Activated CD8-positive, alpha-beta T cell treated with anti-CD3 and anti-CD28 coated beads, Interleukin-2, amount 10 ng/mL, durations not matched to agents 7 days and 5 days (primary cell): ENCODE results near the gene PIGS. TPM values are rescaled to one million over a fixed set of nuclear protein-coding genes. Genes with fewer than 3 reads are reported as not detected.
A peak's percentile ranks its signal among the peaks of the same experiment; 100 is the strongest.

Experiments used
- ATAC-seq: fragments of 150-1000 bp; cut with Tn5 transposase; one replicate; pipeline ENCODE4 v1.10.0; 2021; ENCODE audit warnings: moderate library complexity
- CTCF ChIA-PET: fragments of 350-600 bp; sonication (Branson Sonifier 250); formaldehyde crosslinking; loops from one replicate; lab custom pipeline; 2021; ENCODE audit warnings: antibody characterized with exemption; lab: Charles Lee
- POLR2A ChIA-PET: fragments of 350-600 bp; sonication (Branson Sonifier 250); formaldehyde crosslinking; loops from one replicate; lab custom pipeline; 2021; ENCODE audit warnings: antibody characterized with exemption; lab: Charles Lee
- DNase-seq: peaks from one replicate; pipeline ENCODE4 v3.0.0-alpha.2; 2020
- H3K27ac Mint-ChIP-seq: one replicate; pipeline ENCODE4 v1.8.0; 2021; ENCODE audit warnings: mild to moderate bottlenecking, mixed read lengths
- H3K27me3 Mint-ChIP-seq: one replicate; pipeline ENCODE4 v1.8.0; 2021; ENCODE audit warnings: low read depth, mixed read lengths
- H3K36me3 Mint-ChIP-seq: one replicate; pipeline ENCODE4 v1.8.0; 2021; ENCODE audit warnings: low read depth, mixed read lengths
- H3K4me1 Mint-ChIP-seq: one replicate; pipeline ENCODE4 v1.8.0; 2021; ENCODE audit warnings: low read depth, mixed read lengths
- H3K4me3 Mint-ChIP-seq: one replicate; pipeline ENCODE4 v1.8.0; 2021; ENCODE audit warnings: mild to moderate bottlenecking, mixed read lengths
- H3K9me3 Mint-ChIP-seq: one replicate; pipeline ENCODE4 v1.8.0; 2022; ENCODE audit warnings: mixed read lengths; ENCODE audit not compliant: insufficient read depth
- total RNA-seq, 2 experiments: library from RNA; stranded (reverse); gene quantifications; one replicate each; pipeline ENCODE4 v1.2.3, GENCODE V29; 2021

The PIGS gene
- total RNA-seq, 2 experiments from 2014 or later: 60.0 to 61.1 TPM

- no peaks in the 10 kb centered on the region for H3K27me3 Mint-ChIP-seq
- H3K9me3 Mint-ChIP-seq: no peaks in the 10 kb centered on the region
- H3K36me3 Mint-ChIP-seq: no peaks in the 10 kb centered on the region
- CTCF ChIA-PET: interaction anchor here (0.7 to 2.5 kb wide), 8 partner anchors 8 to 52 kb away, joined by 3 to 21 read pairs (median 3); no protein-coding TSS in a partner anchor
- DNase-seq (no peak), ATAC-seq (no peak)
- POLR2A ChIA-PET: no interaction called here
- H3K27ac Mint-ChIP-seq: no peak overlapping the region
- no peak overlapping the region for H3K4me3 Mint-ChIP-seq
- H3K4me1 Mint-ChIP-seq: no peaks in the 10 kb centered on the region
These were observed 31.1 kb downstream of the PIGS start for GRCh38 chr17:28540231-28540630.

- no peak overlapping the region for H3K27ac Mint-ChIP-seq
These were observed 32.9 kb downstream of the PIGS start for GRCh38 chr17:28538296-28538895.

DNA sequence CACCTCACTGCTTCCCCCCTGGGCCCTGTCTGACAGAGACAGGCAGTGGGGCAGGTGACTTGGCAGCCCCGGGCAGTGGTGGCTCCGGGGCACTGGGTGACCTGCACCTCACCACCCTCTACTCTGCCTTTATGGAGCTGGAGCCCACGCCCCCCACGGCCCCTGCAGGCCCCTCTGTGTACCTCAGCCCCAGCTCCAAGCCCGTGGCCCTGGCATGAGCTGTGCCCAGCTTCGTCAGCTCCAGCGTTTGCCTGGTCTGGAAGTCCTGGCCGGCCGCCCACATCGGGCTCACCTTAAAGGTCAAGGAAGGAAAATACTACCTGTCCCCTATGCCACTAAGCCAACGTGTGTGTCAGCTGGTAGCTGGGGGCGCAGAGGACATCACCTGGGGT, 34.1 kb downstream of the PIGS start:
- Mint-ChIP-seq H3K27ac (no peak overlapping the region), H3K4me3 (no peak overlapping the region), H3K27me3 (no peaks in the 10 kb centered on the region), H3K9me3 (no peaks in the 10 kb centered on the region), H3K36me3 (no peaks in the 10 kb centered on the region), H3K4me1 (no peaks in the 10 kb centered on the region)
- POLR2A ChIA-PET: interaction anchor here (0.6 kb wide), 1 partner anchor 154 kb away, joined by 3 read pairs; no protein-coding TSS in a partner anchor
- DNase-seq (no peak), ATAC-seq (peak; percentile 24)
- CTCF ChIA-PET: interaction anchor here (1.0 to 2.0 kb wide), 5 partner anchors 10 to 41 kb away, joined by 3 to 6 read pairs (median 5); no protein-coding TSS in a partner anchor

More at GRCh38 chr17:28538296-28538895, 32.9 kb downstream of the PIGS start:
- Mint-ChIP-seq H3K4me1 (no peaks in the 10 kb centered on the region), H3K27me3 (no peaks in the 10 kb centered on the region), H3K4me3 (no peak overlapping the region), H3K9me3 (no peaks in the 10 kb centered on the region), H3K36me3 (no peaks in the 10 kb centered on the region)
- ChIA-PET POLR2A (no interaction called here), CTCF (interaction anchor here (1.0 to 1.2 kb wide), 2 partner anchors 9 to 10 kb away, joined by 3 to 5 read pairs; no protein-coding TSS in a partner anchor)
- no peak for DNase-seq
- ATAC-seq: no peak

DNA sequence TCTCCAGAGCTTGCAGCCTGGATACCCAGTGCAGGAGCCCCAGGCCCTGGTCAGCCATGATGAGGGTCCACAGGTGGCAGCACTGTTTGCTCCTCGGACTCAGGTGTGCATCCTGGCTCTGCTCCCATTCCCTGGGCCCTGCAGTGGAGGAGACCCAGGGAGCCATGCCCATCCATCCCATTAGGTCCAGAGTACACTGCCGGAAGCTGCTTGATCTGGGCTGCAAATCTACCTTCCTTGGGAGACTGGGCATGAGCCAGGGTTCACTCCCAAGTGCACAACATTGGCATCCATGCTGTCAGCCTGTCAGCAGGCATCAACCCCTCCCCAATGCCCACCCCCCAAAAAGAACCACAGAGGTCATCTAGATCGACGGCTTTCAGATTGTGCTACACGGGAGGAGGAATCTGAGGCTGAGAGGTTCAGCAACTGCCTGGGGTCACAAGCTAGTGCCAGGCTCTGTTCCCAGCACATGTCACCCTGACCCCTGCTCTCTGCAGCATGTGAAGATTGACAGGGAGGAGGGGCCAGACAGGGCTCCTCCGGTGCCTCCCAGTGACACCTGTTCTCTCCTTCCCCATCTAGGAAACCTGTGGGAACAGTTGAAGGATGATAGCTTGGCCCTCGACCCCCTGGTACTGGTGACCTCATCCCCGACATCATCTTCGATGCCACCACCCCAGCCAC, 34.6 kb downstream of the PIGS start:
- H3K27me3 Mint-ChIP-seq: no peaks in the 10 kb centered on the region

GRCh38 chr17:28534740-28535375, 36.5 kb downstream of the PIGS start:
- ChIA-PET CTCF (interaction anchor here (0.7 to 1.4 kb wide), 3 partner anchors 12 to 51 kb away, joined by 3 read pairs; no protein-coding TSS in a partner anchor), POLR2A (no interaction called here)
- no peaks in the 10 kb centered on the region for H3K9me3 Mint-ChIP-seq
- H3K36me3 Mint-ChIP-seq: no peaks in the 10 kb centered on the region
- H3K4me3 Mint-ChIP-seq: no peak overlapping the region
- no peaks in the 10 kb centered on the region for H3K4me1 Mint-ChIP-seq
- H3K27ac Mint-ChIP-seq: no peak overlapping the region
- no peak for DNase-seq
- no peaks in the 10 kb centered on the region for H3K27me3 Mint-ChIP-seq
- no peak for ATAC-seq

More for the DNA sequence above, 34.6 kb downstream of the PIGS start:
- no peak overlapping the region for H3K4me3 Mint-ChIP-seq
- no peaks in the 10 kb centered on the region for H3K9me3 Mint-ChIP-seq
- CTCF ChIA-PET: interaction anchor here (1.2 to 2.0 kb wide), 5 partner anchors 10 to 53 kb away, joined by 3 to 6 read pairs (median 5); no protein-coding TSS in a partner anchor
- DNase-seq (no peak), ATAC-seq (no peak)
- H3K27ac Mint-ChIP-seq: no peak overlapping the region
- POLR2A ChIA-PET: interaction anchor here (0.6 kb wide), 1 partner anchor 153 kb away, joined by 3 read pairs; no protein-coding TSS in a partner anchor
- no peaks in the 10 kb centered on the region for H3K4me1 Mint-ChIP-seq
- H3K36me3 Mint-ChIP-seq: no peaks in the 10 kb centered on the region

GRCh38 chr17:28533091-28533807, 38.1 kb downstream of the PIGS start:
- no peaks in the 10 kb centered on the region for H3K27me3 Mint-ChIP-seq
- H3K9me3 Mint-ChIP-seq: no peaks in the 10 kb centered on the region
- no peaks in the 10 kb centered on the region for H3K36me3 Mint-ChIP-seq
- H3K27ac Mint-ChIP-seq: no peak overlapping the region
- ATAC-seq: no peak
- POLR2A ChIA-PET: no interaction called here
- no peak for DNase-seq
- H3K4me1 Mint-ChIP-seq: no peaks in the 10 kb centered on the region
- no peak overlapping the region for H3K4me3 Mint-ChIP-seq
- CTCF ChIA-PET: no interaction called here

DNA sequence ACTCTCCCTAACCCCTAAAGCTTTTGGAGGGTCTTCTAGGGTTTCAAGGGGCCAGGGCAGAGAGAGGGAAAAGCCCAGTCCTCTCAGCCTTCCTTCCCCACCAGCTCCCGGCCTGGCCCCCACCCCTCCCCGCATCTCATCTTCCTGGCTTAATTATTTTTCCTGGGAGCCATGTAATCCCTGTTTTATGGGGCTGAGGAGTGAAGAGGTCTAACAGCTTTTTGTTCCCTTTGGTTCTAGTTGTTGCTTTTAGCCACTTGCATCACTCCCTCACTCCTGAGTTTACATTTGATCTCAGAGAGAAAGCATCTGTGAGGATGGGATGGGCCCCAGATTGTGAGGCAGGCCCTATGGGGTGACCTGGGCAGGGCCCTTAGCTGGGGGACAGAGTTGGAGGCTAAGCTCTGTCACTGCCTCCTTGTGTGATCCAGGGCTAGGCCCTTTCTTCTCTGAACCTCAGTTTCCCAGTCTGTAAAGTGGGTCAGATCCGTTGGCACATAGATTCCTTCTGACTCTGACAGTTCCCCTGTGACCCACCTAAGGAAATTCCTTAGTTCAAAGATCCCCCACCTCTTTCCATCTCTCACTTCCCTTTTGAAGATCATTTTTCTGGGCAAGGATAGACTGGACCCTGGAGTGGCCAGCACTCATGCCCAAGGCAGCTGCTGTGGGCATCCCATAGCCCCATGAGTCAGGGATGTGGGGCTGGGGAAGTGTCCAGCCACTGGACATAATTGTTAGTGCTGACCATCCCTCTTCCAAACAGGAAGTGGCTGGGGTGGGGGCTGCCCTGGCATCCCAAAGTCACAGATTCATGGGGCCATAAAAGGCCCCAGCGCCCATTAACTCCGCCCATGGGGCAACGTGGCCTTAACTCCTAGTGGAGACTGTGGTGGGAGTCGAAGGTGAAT, 39.0 kb downstream of the PIGS start:
- Mint-ChIP-seq H3K27me3 (no peaks in the 10 kb centered on the region), H3K36me3 (no peaks in the 10 kb centered on the region), H3K4me1 (no peaks in the 10 kb centered on the region), H3K9me3 (no peaks in the 10 kb centered on the region), H3K4me3 (no peak overlapping the region), H3K27ac (no peak overlapping the region)
- DNase-seq (no peak), ATAC-seq (no peak)
- POLR2A ChIA-PET: no interaction called here
- CTCF ChIA-PET: interaction anchor here (0.7 to 1.5 kb wide), 3 partner anchors 8 to 116 kb away, joined by 3 to 4 read pairs (median 3); no protein-coding TSS in a partner anchor

DNA sequence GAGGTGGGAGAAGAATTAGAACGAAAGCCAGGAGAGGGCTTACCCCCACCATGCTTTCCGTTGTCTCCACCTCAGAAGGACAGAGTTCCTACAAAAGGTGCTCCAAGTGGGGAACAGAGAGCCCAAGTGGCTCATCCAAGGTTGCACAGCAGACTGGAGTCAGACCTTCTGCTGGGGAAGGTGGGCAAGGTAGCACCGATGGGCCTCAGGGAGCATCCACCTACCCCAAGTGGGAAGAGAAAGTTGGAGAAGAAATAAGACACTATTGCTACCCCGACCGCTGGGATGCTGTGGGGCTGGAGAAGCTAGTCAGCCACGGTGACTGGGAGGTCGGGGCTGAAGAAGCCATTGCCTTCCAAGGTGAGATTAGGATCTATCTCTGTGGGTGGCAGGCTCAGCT, 40.4 kb downstream of the PIGS start:
- no peak overlapping the region for H3K4me3 Mint-ChIP-seq
- no peaks in the 10 kb centered on the region for H3K4me1 Mint-ChIP-seq
- no peaks in the 10 kb centered on the region for H3K36me3 Mint-ChIP-seq
- ChIA-PET CTCF (interaction anchor here (1.5 kb wide), 1 partner anchor 114 kb away, joined by 4 read pairs; no protein-coding TSS in a partner anchor), POLR2A (no interaction called here)
- H3K27ac Mint-ChIP-seq: no peak overlapping the region
- H3K27me3 Mint-ChIP-seq: no peaks in the 10 kb centered on the region
- DNase-seq (no peak), ATAC-seq (no peak)
- no peaks in the 10 kb centered on the region for H3K9me3 Mint-ChIP-seq

- no peak overlapping the region for H3K4me3 Mint-ChIP-seq
These were observed 41.1 kb downstream of the PIGS start for GRCh38 chr17:28530250-28530649.

DNA sequence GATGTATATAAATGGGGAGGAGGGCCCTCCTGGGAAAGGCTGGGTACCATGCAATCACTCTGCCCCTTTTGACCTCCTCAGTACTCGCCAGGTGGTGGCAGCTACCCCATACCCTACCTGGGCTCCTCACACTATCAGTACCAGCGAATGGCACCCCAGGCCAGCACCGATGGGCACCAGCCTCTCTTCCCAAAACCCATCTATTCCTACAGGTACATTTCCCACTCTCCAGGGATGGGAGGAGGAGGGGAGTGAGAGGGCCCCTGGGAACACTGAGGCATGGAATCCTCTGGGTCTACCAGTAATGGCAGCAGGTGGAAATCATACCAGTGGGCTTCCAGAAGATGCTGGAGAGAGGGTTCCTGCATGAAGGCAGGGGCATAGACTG, 42.3 kb downstream of the PIGS start:
- ATAC-seq (no peak), DNase-seq (no peak)
- Mint-ChIP-seq H3K36me3 (no peaks in the 10 kb centered on the region), H3K4me1 (no peaks in the 10 kb centered on the region), H3K27me3 (no peaks in the 10 kb centered on the region), H3K27ac (no peak overlapping the region), H3K4me3 (no peak overlapping the region), H3K9me3 (no peaks in the 10 kb centered on the region)
- ChIA-PET CTCF (interaction anchor here (1.5 kb wide), 1 partner anchor 12 kb away, joined by 4 read pairs; no protein-coding TSS in a partner anchor), POLR2A (no interaction called here)

More at GRCh38 chr17:28530250-28530649, 41.1 kb downstream of the PIGS start:
- no peaks in the 10 kb centered on the region for H3K9me3 Mint-ChIP-seq
- no peaks in the 10 kb centered on the region for H3K36me3 Mint-ChIP-seq
- DNase-seq: no peak
- no peak for ATAC-seq
- H3K27ac Mint-ChIP-seq: no peak overlapping the region
- no peaks in the 10 kb centered on the region for H3K27me3 Mint-ChIP-seq
- POLR2A ChIA-PET: no interaction called here
- H3K4me1 Mint-ChIP-seq: no peaks in the 10 kb centered on the region
- CTCF ChIA-PET: interaction anchor here (1.5 kb wide), 1 partner anchor 11 kb away, joined by 4 read pairs; no protein-coding TSS in a partner anchor
